MM.1S (cell line): ENCODE results near the gene MARCHF9.

Experiments used
- DNase-seq: peaks from one replicate; pipeline ENCODE4 v3.0.0-alpha.2; 2015
- H2AFZ ChIP-seq: fragments of 300-600 bp; sonication (generic); 2 replicates; pipeline ENCODE4 v1.6.0; 2016; ENCODE audit warnings: antibody characterized with exemption, low read length
- H3F3A ChIP-seq: fragments of 300-600 bp; sonication (generic); 2 replicates; pipeline ENCODE4 v1.6.1; 2016; ENCODE audit warnings: mild to moderate bottlenecking, antibody characterized with exemption, low read length, moderate library complexity, mixed read lengths; ENCODE audit not compliant: insufficient read depth
- H3K27ac ChIP-seq: fragments of 300-600 bp; sonication (generic); 2 replicates; pipeline ENCODE4 v1.5.1; 2016; ENCODE audit warnings: mild to moderate bottlenecking, low read length
- H3K27me3 ChIP-seq: fragments of 300-600 bp; sonication (generic); replicated peaks from 2 replicates; pipeline ENCODE4 v1.6.0; 2016; ENCODE audit warnings: low read length; ENCODE audit not compliant: insufficient read depth
- H3K36me3 ChIP-seq: fragments of 300-600 bp; sonication (generic); replicated peaks from 2 replicates; pipeline ENCODE4 v1.6.1; 2016; ENCODE audit warnings: mild to moderate bottlenecking, low read length, mixed read lengths; ENCODE audit not compliant: insufficient read depth
- H3K4me1 ChIP-seq: fragments of 300-600 bp; sonication (generic); 2 replicates; pipeline ENCODE4 v1.6.1; 2016; ENCODE audit warnings: low read length, mixed read lengths
- H3K4me2 ChIP-seq: fragments of 300-600 bp; sonication (generic); 2 replicates; pipeline ENCODE4 v1.6.0; 2016; ENCODE audit warnings: low read depth, low read length
- H3K4me3 ChIP-seq: fragments of 300-600 bp; sonication (generic); 2 replicates; pipeline ENCODE4 v1.5.1; 2016; ENCODE audit warnings: low read length, mixed read lengths
- H3K79me2 ChIP-seq: fragments of 300-600 bp; sonication (generic); 2 replicates; pipeline ENCODE4 v1.6.1; 2016; ENCODE audit warnings: mixed run types, low read length, mixed read lengths
- H3K9ac ChIP-seq: fragments of 300-600 bp; sonication (generic); 2 replicates; pipeline ENCODE4 v1.6.1; 2016; ENCODE audit warnings: low read length, mixed read lengths
- H3K9me2 ChIP-seq: fragments of 300-600 bp; sonication (generic); replicated peaks from 2 replicates; pipeline ENCODE4 v1.6.1; 2016; ENCODE audit warnings: mild to moderate bottlenecking, low read length, mixed read lengths; ENCODE audit not compliant: insufficient read depth
- H3K9me3 ChIP-seq: fragments of 300-600 bp; sonication (generic); replicated peaks from 2 replicates; pipeline ENCODE4 v1.6.1; 2016; ENCODE audit warnings: mild to moderate bottlenecking, low read length, mixed read lengths; ENCODE audit not compliant: insufficient read depth
- H4K20me1 ChIP-seq: fragments of 300-600 bp; sonication (generic); 2 replicates; pipeline ENCODE4 v1.6.1; 2016; ENCODE audit warnings: mild to moderate bottlenecking, low read length, moderate library complexity, mixed read lengths; ENCODE audit not compliant: insufficient read depth
- EZH2 ChIP-seq: fragments of 300-600 bp; sonication (generic); optimal IDR thresholded peaks from 2 replicates; pipeline ENCODE3; 2017; ENCODE audit warnings: low read depth, mild to moderate bottlenecking, antibody characterized with exemption, low read length, mixed read lengths
- EZH2phosphoT487 ChIP-seq: fragments of 300-600 bp; sonication (generic); IDR thresholded peaks from 2 replicates; pipeline ENCODE4 v1.6.1; 2018; ENCODE audit warnings: antibody characterized with exemption, low read length
- TF ChIP-seq, protein P1 (sequence below): fragments of 300-600 bp; sonication (generic); IDR thresholded peaks from 2 replicates; pipeline ENCODE4 v1.5.1; 2016; ENCODE audit warnings: antibody characterized with exemption, low read length, mixed read lengths

Gene MARCHF9

DNA sequence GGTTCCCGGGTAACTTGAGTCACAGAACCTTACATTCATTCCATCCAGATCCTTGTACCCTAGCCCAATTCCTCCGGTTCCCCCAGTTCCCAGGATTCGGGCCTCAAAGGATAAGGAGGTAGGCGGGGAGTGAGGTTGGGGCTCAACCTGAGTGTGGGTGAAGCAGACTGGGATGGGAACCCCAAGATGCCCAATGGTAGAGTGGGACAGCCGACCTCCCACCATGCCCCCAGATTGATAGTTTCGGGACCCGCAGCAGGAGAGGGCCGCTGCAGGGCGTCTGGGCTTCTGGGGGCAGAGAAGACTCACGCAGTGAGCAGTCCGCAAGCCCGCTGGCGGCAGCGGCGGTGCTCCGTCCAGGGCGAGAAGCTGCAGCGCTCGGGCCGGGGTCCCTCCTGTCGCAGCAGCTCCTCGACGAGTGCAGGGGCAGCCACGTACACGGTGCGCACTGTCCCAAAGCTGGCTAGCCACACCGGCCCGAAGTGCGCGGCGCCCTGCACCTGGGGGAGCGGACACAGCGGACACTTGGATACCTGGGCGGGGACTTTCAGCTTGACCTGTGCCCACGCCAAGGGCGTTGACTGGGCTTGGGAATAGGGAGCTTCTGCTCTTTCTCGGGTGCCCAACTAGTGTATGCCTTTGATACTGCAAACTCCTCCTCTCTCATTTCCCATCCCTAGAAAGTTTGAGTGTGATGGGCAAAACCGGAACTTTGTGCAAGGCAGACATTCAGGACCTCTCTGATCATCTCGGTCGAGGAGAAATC, 11.0 kb downstream of the MARCHF9 start:
- no peak overlapping the region for H3K27ac ChIP-seq
- peaks cover 8% of the 10 kb centered on the region; the same call in 1 of the 2 replicates for H3K4me1 ChIP-seq
- DNase-seq, result no peak
- H3F3A ChIP-seq, result no peaks in the 10 kb centered on the region
- no peak overlapping the region for H2AFZ ChIP-seq
- H4K20me1 ChIP-seq, result no peaks in the 10 kb centered on the region
- H3K9me3 ChIP-seq, result no peaks in the 10 kb centered on the region
- peak overlapping the region; percentile 90; the same call in 1 of the 2 replicates for H3K4me2 ChIP-seq
- H3K36me3 ChIP-seq, result no peaks in the 10 kb centered on the region; the same call in 1 of the 2 replicates
- no peak overlapping the region for H3K9ac ChIP-seq
- TF ChIP-seq, protein P1, sequence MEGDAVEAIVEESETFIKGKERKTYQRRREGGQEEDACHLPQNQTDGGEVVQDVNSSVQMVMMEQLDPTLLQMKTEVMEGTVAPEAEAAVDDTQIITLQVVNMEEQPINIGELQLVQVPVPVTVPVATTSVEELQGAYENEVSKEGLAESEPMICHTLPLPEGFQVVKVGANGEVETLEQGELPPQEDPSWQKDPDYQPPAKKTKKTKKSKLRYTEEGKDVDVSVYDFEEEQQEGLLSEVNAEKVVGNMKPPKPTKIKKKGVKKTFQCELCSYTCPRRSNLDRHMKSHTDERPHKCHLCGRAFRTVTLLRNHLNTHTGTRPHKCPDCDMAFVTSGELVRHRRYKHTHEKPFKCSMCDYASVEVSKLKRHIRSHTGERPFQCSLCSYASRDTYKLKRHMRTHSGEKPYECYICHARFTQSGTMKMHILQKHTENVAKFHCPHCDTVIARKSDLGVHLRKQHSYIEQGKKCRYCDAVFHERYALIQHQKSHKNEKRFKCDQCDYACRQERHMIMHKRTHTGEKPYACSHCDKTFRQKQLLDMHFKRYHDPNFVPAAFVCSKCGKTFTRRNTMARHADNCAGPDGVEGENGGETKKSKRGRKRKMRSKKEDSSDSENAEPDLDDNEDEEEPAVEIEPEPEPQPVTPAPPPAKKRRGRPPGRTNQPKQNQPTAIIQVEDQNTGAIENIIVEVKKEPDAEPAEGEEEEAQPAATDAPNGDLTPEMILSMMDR, result no peak
- TF ChIP-seq EZH2, result no peak
- TF ChIP-seq EZH2phosphoT487, result no peak
- no peaks in the 10 kb centered on the region for H3K9me2 ChIP-seq
- peaks cover 6% of the 10 kb centered on the region for H3K79me2 ChIP-seq
- peaks cover 34% of the 10 kb centered on the region for H3K27me3 ChIP-seq
- peak overlapping the region; percentile 60; the same call in 1 of the 2 replicates for H3K4me3 ChIP-seq

DNA sequence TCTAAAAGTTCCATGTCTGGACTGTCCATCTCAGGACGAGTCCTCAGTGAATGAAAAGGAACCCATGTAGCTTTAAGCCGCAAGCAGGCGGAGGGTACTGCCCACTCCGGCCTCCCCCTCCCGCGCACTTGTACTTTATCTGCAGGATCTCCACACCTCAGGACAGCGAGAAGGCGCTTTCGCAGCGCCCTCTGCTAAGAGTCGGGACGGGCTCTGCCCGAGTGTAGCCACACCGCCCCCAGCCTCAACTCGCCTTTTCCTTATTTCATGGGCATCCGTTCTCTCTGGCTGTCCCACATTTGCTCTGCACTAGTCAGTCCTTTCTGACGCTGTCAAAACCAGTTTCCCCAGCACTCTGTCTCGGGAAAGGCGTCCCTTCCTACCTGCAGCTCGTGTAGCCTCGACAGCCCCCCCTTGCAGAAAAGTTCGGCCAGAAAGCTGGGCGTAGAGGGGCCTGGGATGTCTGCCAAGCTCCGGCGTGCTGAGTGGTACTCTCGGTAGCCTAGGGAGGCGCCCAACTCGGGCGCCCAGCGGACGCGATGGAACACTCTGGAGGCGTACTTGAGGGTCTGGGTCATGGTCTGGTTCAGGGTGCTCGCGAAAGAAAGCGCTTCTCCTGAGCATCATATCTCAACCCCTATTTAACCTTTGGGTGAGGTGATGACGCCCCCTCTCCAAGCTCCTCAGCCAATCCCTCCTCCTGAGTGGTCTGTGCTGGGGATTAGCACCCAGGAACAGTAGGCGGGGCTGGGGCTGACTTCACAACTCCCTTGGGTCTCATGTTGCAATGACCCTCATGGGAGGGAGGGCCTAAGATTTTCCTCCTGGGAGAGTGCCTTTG, 11.8 kb downstream of the MARCHF9 start, which contains the start of gene CYP27B1:
CYP27B1 (minus strand) TSS at position 615 of the 841 bp plus-strand sequence; CDS start at position 578, 37 bp downstream.
- TF ChIP-seq EZH2 (no peak), EZH2phosphoT487 (no peak)
- TF ChIP-seq, protein P1, result no peak
- Histone ChIP-seq H3K9me2 (no peaks in the 10 kb centered on the region), H3K9me3 (no peaks in the 10 kb centered on the region), H3K79me2 (peaks cover 12% of the 10 kb centered on the region), H3K4me2 (peak within 1 kb of the TSS; percentile 90; the same call in 1 of the 2 replicates), H3K4me3 (no peak within 1 kb of the TSS), H3K9ac (no peak within 1 kb of the TSS), H3F3A (peaks cover 1% of the 10 kb centered on the region; the same call in 1 of the 2 replicates), H2AFZ (no peak within 1 kb of the TSS), H4K20me1 (no peaks in the 10 kb centered on the region), H3K36me3 (no peaks in the 10 kb centered on the region; the same call in 1 of the 2 replicates), H3K27ac (no peak within 1 kb of the TSS), H3K27me3 (peaks cover 34% of the 10 kb centered on the region), H3K4me1 (peaks cover 10% of the 10 kb centered on the region; the same call in 1 of the 2 replicates)
- DNase-seq, result no peak

DNA sequence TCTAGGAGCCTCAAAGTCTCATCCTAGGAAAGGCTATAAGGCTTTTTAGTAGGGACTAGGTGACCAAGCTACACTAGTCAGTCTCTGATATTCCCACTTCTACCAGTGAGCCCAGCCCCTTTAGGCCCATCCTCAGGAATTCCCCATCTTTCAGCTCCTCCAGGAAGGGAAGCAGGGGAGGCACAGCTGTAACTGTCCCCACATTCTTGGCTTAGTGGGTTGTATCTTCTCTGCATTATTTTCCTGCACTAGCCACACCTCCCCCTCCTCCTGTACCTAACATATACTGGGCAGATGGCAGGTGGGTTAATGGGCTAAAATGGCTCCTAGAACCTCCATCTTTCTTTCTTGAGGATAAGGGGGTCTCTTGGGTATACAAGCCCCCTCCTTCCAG, 12.4 kb downstream of the MARCHF9 start:
- Histone ChIP-seq H3K4me2 (no peak overlapping the region), H2AFZ (no peak overlapping the region)

More for the DNA sequence above, 12.4 kb downstream of the MARCHF9 start:
- Histone ChIP-seq H3K27me3 (peaks cover 34% of the 10 kb centered on the region), H3K9ac (no peak overlapping the region), H3K9me2 (no peaks in the 10 kb centered on the region), H3K36me3 (no peaks in the 10 kb centered on the region; the same call in 1 of the 2 replicates), H3K27ac (no peak overlapping the region), H3F3A (peaks cover 4% of the 10 kb centered on the region; the same call in 1 of the 2 replicates), H3K9me3 (no peaks in the 10 kb centered on the region), H3K79me2 (peaks cover 12% of the 10 kb centered on the region), H3K4me1 (peaks cover 10% of the 10 kb centered on the region; the same call in 1 of the 2 replicates), H4K20me1 (no peaks in the 10 kb centered on the region), H3K4me3 (no peak overlapping the region)
- DNase-seq, result no peak
- TF ChIP-seq, protein P1, result no peak
- TF ChIP-seq EZH2 (no peak), EZH2phosphoT487 (no peak)
